T-helper 17 cell (primary cell): ENCODE data around the gene MUC2. TPM values are rescaled to one million over a fixed set of nuclear protein-coding genes. Genes with fewer than 3 reads are reported as not detected.
A peak's percentile ranks its signal among the peaks of the same experiment; 100 is the strongest.

Experiments
- ATAC-seq: fragments of 150-1000 bp; cut with Tn5 transposase; 2 replicates; pipeline ENCODE4 v1.10.0; 2021; ENCODE audit warnings: mild to moderate bottlenecking, moderate library complexity
- DNase-seq, 3 donors: peaks; one replicate each; pipeline versions ENCODE4 v3.0.0 to v3.0.0-alpha.2; 2020 to 2021
- H3K9me3 ChIP-seq: one replicate; pipeline ENCODE4 v1.7.0; 2013; ENCODE audit warnings: low read length, mild to moderate bottlenecking; ENCODE audit not compliant: control insufficient read depth, poor library complexity, severe bottlenecking
- H3K27ac Mint-ChIP-seq: one replicate; pipeline ENCODE4 v1.8.0; 2022; ENCODE audit warnings: mild to moderate bottlenecking, moderate library complexity, mixed read lengths
- H3K27me3 Mint-ChIP-seq: one replicate; pipeline ENCODE4 v1.8.0; 2022; ENCODE audit warnings: mixed read lengths
- H3K36me3 Mint-ChIP-seq: one replicate; pipeline ENCODE4 v1.8.0; 2022; ENCODE audit warnings: low read depth, mixed read lengths
- H3K4me1 Mint-ChIP-seq: one replicate; pipeline ENCODE4 v1.8.0; 2022; ENCODE audit warnings: mild to moderate bottlenecking, mixed read lengths
- H3K4me3 Mint-ChIP-seq: one replicate; pipeline ENCODE4 v1.8.0; 2022; ENCODE audit warnings: mild to moderate bottlenecking, moderate library complexity, mixed read lengths
- total RNA-seq, 4 donors: library from RNA in 2 of 4; stranded (reverse) in 2 of 4; gene quantifications; one replicate each; pipeline ENCODE4 v1.2.3 and lab custom pipeline; 2022 to 2026

Gene MUC2
- total RNA-seq, 2 donors from 2014 or later = not detected

- Mint-ChIP-seq H3K27ac (no peak overlapping the region), H3K36me3 (no peaks in the 10 kb centered on the region), H3K4me3 (no peak overlapping the region), H3K4me1 (peaks cover 2% of the 10 kb centered on the region), H3K27me3 (peaks cover 13% of the 10 kb centered on the region)
- no peak for ATAC-seq
- no peaks in the 10 kb centered on the region for H3K9me3 ChIP-seq
- peak in 2 of 3 donors; percentile 0 to 8 for DNase-seq
Observed at GRCh38 chr11:1075341-1075911, 752 bp downstream of the MUC2 start.

DNA sequence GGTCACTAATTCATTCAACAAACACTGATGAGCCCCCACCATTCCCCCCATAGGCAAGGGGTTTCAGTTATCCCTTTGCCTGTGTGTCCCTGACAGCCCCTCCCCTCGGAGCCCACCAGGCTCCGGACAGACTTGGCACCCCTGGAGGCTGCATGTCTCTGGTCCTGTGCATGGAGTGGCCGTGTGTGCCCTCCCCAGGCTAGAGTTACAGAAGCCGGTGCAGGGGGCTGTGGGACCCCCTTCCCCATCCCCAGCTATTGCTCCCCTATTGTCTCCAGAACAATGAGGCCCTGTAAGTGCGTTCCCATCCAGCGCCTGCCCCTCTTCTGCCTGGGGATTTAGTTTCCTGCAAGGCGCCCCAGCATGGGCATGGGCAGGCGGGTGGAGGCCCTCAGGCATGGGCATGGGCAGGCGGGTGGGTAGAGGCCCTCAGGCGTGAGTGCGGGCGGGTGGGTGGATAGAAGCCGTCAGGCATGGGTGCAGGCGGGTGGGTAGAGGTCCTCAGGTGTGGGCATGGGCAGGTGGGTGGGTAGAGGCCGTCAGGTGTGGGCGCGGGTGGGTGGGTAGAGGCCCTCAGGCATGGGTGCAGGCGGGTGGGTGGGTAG is 1.5 kb downstream of the MUC2 start:
- no peaks in the 10 kb centered on the region for H3K36me3 Mint-ChIP-seq
- DNase-seq = peak in 1 of 3 donors; percentile 2
- no peak for ATAC-seq

DNA sequence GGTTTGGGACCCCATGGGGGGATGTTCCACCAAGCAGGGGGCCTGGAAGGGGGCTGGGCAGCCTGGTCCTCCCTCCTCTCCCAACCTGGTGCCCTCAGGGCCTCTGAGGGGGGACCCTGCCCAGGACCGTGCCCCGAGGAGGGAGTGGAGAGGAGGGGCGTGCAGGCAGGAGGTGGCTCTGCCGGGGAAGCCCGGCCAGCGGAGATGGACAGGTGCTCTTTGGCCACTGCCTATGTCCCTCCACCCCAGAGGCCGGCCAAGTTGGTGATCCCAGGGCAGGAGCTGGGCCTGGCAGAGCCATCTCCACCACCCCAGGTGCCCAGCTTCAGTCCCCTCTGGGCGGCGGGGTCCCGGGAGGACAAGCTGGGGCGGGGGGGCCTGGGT is 2.4 kb downstream of the MUC2 start:
- no peaks in the 10 kb centered on the region for H3K36me3 Mint-ChIP-seq

More for the DNA sequence above, 1.5 kb downstream of the MUC2 start:
- no peaks in the 10 kb centered on the region for H3K9me3 ChIP-seq
- H3K4me3 Mint-ChIP-seq = no peak overlapping the region
- H3K4me1 Mint-ChIP-seq = peaks cover 2% of the 10 kb centered on the region
- peaks cover 7% of the 10 kb centered on the region for H3K27me3 Mint-ChIP-seq
- H3K27ac Mint-ChIP-seq = no peak overlapping the region

DNA sequence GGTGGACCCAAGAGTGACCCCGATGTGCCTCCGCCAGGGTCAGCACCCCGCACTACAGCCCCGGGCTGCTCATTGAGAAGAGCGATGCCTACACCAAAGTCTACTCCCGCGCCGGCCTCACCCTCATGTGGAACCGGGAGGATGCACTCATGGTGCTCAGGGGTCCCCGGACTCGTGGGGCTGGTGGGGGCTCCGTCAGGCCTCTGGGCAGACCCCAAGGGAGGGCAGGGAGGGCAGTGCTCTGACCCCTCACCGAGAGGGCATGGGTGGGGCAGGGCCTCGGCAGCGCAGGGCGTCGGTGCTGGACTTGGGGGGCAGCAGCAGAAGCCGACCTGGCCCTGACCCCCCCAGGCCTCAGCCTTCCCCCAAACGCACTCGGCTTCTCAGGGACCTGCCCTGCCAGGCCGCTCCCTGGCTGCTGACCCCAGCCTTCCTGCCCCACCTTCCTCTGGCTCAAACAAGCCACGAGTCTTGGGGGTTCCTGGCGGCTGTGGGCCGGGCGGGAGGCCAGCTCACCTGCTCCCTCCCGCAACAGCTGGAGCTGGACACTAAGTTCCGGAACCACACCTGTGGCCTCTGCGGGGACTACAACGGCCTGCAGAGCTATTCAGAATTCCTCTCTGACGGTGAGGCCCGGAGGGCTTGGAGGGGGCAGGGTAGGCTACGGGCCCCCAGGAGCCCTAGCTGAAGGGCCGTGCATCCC is 2.9 kb downstream of the MUC2 start:
- DNase-seq (peak in 2 of 3 donors; percentile 3 to 10), ATAC-seq (no peak)
- Mint-ChIP-seq H3K4me1 (no peaks in the 10 kb centered on the region), H3K36me3 (no peaks in the 10 kb centered on the region), H3K27me3 (peaks cover 4% of the 10 kb centered on the region), H3K27ac (no peak overlapping the region), H3K4me3 (no peak overlapping the region)
- no peaks in the 10 kb centered on the region for H3K9me3 ChIP-seq

More for the DNA sequence above, 2.4 kb downstream of the MUC2 start:
- H3K4me3 Mint-ChIP-seq = no peak overlapping the region
- H3K27me3 Mint-ChIP-seq = peaks cover 4% of the 10 kb centered on the region
- H3K9me3 ChIP-seq = no peaks in the 10 kb centered on the region
- ATAC-seq (no peak), DNase-seq (peak in 2 of 3 donors; percentile 1 to 8)
- H3K4me1 Mint-ChIP-seq = no peaks in the 10 kb centered on the region
- H3K27ac Mint-ChIP-seq = no peak overlapping the region

GRCh38 chr11:1078191-1078601 is 3.5 kb downstream of the MUC2 start:
- no peaks in the 10 kb centered on the region for H3K4me1 Mint-ChIP-seq
- no peaks in the 10 kb centered on the region for H3K36me3 Mint-ChIP-seq
- peaks cover 4% of the 10 kb centered on the region for H3K27me3 Mint-ChIP-seq
- H3K27ac Mint-ChIP-seq = no peak overlapping the region
- DNase-seq = peak in 2 of 3 donors; percentile 2 to 10
- H3K9me3 ChIP-seq = no peaks in the 10 kb centered on the region
- no peak for ATAC-seq
- H3K4me3 Mint-ChIP-seq = no peak overlapping the region

- Mint-ChIP-seq H3K27me3 (peaks cover 4% of the 10 kb centered on the region), H3K36me3 (no peaks in the 10 kb centered on the region), H3K27ac (no peak overlapping the region), H3K4me3 (no peak overlapping the region), H3K4me1 (no peaks in the 10 kb centered on the region)
- ATAC-seq = no peak
- peak in 2 of 3 donors; percentile 3 to 5 for DNase-seq
- no peaks in the 10 kb centered on the region for H3K9me3 ChIP-seq
Observed at GRCh38 chr11:1081601-1082311, 7.1 kb downstream of the MUC2 start.

GRCh38 chr11:1082346-1082727 is 7.7 kb downstream of the MUC2 start:
- peaks cover 4% of the 10 kb centered on the region for H3K27me3 Mint-ChIP-seq
- ATAC-seq (no peak), DNase-seq (peak in 2 of 3 donors; percentile 2 to 8)
- H3K36me3 Mint-ChIP-seq = no peaks in the 10 kb centered on the region
- no peak overlapping the region for H3K4me3 Mint-ChIP-seq
- H3K9me3 ChIP-seq = no peaks in the 10 kb centered on the region
- H3K4me1 Mint-ChIP-seq = no peaks in the 10 kb centered on the region
- no peak overlapping the region for H3K27ac Mint-ChIP-seq

- Mint-ChIP-seq H3K4me3 (no peak overlapping the region), H3K27me3 (peaks cover 4% of the 10 kb centered on the region)
- peak in 2 of 3 donors; percentile 1 to 6 for DNase-seq
Observed at GRCh38 chr11:1082728-1083620, 8.3 kb downstream of the MUC2 start.

DNA sequence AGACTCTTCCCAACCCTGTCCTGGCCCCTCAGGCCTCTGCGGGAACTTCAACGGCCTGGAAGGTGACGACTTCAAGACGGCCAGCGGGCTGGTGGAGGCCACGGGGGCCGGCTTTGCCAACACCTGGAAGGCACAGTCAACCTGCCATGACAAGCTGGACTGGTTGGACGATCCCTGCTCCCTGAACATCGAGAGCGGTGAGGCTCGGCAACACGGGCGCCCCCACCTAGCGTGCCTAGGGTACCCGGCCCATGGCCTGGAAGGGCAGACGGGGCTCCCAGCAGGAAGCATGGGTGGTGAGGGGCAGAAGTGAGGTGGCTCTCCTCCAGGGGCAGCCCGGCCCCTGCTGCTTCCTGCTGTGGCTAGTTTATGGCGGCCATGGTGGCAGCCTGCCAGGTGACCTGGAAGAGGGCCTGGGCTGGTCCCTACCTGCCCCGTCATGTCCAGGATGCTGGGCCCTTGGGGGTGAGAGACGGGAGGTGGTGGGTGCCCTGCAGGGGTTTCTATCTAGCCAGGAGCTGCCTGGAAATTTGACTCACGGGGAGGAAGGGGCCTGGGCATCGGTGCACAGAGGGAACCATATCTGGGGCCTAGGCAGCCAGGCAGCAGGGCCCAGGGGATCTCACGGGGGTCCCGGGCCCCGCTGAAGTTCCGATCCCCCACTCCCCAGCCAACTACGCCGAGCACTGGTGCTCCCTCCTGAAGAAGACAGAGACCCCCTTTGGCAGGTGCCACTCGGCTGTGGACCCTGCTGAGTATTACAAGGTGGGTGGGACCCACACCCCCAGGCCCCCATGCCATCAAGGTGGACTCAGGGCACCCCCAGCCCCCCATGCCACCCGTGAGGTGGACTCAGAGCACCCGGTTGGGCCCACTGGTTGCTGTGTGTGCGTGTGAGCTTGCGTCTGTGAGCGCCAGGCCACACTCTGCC is 9.2 kb downstream of the MUC2 start:
- DNase-seq (peak in 1 of 3 donors; percentile 3), ATAC-seq (no peak)
- no peaks in the 10 kb centered on the region for H3K36me3 Mint-ChIP-seq
- H3K27ac Mint-ChIP-seq = no peak overlapping the region
- peaks cover 4% of the 10 kb centered on the region for H3K27me3 Mint-ChIP-seq
- H3K9me3 ChIP-seq = no peaks in the 10 kb centered on the region
- no peak overlapping the region for H3K4me3 Mint-ChIP-seq
- H3K4me1 Mint-ChIP-seq = no peaks in the 10 kb centered on the region

More at GRCh38 chr11:1082728-1083620, 8.3 kb downstream of the MUC2 start:
- no peaks in the 10 kb centered on the region for H3K4me1 Mint-ChIP-seq
- H3K27ac Mint-ChIP-seq = no peak overlapping the region
- no peak for ATAC-seq
- no peaks in the 10 kb centered on the region for H3K9me3 ChIP-seq
- H3K36me3 Mint-ChIP-seq = no peaks in the 10 kb centered on the region

DNA sequence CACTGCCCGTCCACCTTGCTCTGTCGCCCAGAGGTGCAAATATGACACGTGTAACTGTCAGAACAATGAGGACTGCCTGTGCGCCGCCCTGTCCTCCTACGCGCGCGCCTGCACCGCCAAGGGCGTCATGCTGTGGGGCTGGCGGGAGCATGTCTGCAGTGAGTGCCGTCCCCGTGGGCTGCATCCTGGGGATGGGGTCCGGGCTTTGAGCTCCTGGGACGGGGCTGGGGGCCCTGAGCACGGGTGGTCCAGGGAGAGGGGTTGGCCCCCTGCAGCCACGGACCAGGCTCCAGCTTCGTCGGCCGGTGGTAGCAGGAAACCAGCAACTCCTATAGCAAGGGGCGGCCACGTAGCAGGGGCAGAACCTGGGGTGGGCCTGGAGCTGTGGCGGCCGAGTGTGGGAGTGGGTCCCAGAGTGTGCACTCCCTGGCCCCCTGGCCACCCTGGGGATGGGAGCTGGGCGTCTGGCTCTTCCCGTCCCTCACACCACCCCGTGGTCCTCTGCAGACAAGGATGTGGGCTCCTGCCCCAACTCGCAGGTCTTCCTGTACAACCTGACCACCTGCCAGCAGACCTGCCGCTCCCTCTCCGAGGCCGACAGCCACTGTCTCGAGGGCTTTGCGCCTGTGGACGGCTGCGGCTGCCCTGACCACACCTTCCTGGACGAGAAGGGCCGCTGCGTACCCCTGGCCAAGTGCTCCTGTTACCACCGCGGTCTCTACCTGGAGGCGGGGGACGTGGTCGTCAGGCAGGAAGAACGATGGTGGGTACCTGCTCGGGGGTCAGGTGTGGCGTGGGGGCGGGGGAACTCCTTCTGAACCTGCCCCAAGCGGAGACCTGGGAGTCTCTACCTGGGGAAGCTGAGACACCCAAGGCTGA is 10.1 kb downstream of the MUC2 start:
- ATAC-seq (no peak), DNase-seq (peak in 2 of 3 donors; percentile 2 to 6)
- no peak overlapping the region for H3K27ac Mint-ChIP-seq
- no peaks in the 10 kb centered on the region for H3K9me3 ChIP-seq
- H3K4me1 Mint-ChIP-seq = no peaks in the 10 kb centered on the region
- no peaks in the 10 kb centered on the region for H3K36me3 Mint-ChIP-seq
- H3K27me3 Mint-ChIP-seq = peaks cover 4% of the 10 kb centered on the region
- H3K4me3 Mint-ChIP-seq = no peak overlapping the region
